ENCODE data around the gene NIT1.

Gene NIT1

GRCh38 chr1:161084597-161084988 is 33.3 kb upstream of the NIT1 start:
- no peak for DNase-seq

DNA sequence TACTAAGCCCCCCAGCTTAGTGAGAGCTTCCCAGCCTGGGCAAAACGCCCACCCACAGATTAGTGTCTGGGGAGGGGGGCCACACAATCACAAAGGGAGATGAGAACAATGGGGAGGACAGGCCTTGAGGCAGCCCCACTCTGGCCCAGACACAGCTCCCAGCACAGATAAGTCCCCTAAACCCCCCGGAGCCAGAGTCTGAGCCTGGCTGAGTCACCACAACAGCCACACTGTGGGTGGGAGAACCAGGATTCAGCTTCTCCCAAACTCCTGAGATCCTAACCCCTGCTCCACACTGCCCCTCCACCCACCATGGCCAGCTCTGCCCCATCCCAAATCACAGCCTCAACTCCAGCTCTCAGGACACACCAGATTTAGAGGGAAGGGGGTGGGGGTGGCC is 32.7 kb upstream of the NIT1 start:
- no peak for DNase-seq

- DNase-seq, result no peak
Measured at GRCh38 chr1:161086457-161086856, 31.4 kb upstream of the NIT1 start.

DNA sequence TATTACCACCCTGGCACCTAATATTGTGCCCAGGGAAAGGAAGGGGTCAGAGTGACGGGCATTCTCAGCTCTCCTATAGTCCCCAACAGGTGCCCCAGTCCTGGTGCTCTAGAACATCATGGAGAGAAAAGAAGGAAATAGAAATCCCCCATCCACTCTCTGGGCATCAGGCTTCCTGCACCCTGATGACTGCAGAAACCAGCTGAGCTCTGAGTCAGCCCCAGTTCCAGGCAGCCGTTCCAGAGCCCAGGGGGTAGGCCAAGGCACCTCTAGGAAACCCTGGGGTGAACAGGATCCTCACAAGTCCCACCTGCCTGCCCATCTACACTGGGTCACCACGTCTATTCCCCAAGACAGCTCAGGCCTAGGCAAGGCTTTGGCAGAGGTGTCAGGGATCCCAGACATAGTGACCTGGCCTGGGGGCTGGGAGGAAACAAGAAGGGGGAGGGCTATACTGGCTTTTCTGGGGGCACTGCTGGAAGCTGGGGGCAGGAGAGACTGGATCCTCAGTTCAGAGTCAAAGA is 29.3 kb upstream of the NIT1 start:
- no peak for DNase-seq

- DNase-seq, result no peak
Measured at GRCh38 chr1:161089251-161089924, 28.5 kb upstream of the NIT1 start, which contains the start of gene NECTIN4. Gene NECTIN4, minus strand, starts transcription at chr1:161089558. Its CDS starts 262 bp downstream, at chr1:161089296.

DNA sequence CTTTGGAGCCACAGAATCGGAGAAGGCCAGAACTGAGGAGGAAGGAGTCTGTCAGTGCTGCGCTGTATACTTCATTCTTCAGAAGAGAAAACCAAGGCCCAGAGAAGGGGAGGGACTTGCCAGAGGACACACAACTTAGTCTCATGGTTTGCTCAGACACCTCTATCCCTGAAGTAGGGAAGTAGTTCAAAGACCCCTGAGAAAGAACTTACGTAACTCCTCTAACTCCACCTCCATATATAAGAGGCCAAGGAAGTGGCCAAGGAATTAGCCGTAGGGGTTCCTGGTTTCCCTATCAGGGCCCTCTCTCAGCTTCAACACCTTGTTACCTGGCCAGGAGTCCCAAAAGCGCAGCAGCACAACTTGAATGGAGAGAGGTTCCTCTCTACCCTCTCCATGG is 28.0 kb upstream of the NIT1 start:
- DNase-seq, result no peak

DNA sequence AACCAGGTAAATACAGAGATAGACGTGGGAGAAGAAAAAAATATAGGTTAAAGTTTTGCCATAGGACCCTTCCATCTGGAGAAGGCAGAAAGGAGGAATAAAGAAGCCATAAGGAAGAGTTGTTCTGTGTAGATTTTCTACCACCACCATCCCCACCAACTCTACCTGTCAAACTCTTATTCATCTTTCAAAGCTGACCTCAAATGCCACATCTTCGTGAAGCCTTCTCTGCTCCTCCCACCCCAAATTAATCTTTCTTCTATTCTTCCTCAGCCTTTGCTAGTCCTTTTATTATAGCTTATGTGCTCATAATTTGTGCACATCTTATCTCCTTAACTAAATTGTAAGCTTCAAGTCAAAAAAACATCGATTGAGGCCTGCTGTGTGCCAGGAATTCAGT is 27.3 kb upstream of the NIT1 start:
- DNase-seq, result no peak

- DNase-seq, result no peak
Measured at GRCh38 chr1:161091093-161091492, 26.8 kb upstream of the NIT1 start.

DNA sequence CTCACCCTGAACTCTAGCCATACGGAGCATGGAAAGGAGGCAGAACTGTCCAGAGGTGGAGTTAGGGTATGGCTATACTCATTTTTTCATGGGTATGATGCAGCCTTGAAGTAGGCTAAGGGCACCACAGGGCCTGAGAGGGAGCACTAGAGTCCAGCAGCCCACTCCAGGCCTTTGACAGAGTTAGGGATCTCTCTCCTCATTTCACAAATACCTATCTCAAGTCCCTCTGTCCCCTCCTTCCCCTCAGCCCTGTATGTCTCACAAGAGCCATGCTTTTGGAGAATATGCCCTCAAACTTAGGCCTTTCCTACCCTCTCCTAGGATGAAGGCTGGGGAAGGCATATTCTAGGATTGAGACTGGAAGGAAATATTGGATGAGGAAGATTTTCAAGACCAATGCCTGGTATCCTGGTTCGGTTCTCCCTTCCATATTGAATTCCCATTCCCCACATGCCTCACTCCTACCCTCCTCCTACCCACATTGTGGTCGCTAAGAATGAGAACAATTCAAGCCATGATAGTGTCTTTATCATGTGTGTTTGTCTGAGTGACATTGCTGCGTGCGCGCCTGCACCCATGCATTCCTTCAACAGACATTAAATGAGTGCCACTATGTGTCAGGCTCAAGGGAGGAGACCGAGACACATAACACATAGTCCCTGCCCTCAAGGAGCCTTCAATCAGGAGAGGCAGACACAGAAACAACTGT is 26.0 kb upstream of the NIT1 start:
- DNase-seq, result no peak

DNA sequence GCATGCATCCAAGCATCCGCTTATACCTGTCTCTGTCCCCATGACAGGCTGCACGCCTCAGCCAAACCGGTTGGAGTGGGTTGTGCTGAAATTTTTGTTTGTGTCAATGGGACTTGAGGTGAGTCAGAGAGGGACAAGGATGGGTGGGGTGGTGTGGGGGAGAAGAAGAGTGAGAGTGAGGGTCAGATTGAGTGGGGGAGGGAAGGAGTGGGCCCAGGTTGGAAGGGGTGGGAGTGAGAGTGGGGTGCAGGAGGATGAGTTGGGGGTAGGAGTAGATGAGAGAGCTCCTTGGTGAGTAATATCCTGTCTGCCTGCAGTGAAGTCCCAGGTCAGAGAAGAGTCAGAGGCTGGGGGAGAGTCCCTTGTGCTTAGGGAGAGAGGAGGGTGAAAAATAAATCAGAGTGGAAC is 25.3 kb upstream of the NIT1 start:
- DNase-seq, result no peak

GRCh38 chr1:161094481-161094880 is 23.4 kb upstream of the NIT1 start:
- DNase-seq, result no peak

DNA sequence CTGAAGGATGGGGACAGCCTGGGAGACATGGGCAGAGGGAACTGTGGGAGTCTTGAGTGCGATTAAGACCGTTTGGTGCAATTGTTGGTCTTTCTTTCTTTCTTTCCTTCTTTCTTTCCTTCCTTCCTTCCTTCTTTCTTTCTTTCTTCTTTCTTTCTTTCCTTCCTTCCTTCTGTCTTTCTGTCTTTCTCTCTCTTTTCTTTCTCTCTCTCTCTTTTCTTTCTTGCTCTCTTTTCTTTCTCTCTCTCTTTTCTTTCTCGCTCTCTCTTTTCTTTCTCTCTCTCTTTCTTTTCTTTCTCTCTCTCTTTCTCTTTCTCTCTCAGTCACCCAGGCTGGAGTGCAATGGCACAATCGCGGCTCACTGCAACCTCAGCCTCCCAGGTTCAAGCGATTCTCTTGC is 22.7 kb upstream of the NIT1 start:
- no peak for DNase-seq

DNA sequence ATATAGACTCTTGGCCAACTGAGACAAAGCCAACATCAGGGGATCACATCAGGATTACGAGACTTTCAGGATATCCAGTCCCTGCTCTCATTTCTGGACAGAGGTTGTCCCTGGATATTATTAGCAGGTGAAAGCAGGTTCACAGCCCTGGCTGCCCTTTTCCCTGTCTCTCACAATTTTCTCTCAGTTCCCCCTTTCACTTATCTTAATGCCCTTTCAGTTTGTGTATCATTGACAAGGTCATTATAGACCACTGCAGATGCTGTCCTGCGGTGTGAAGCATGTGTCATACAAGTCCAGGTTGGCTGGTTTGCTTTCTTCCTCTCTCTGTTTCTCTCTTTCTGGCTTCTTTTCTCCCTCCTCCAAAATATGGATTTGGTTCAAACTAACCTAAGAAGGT is 21.9 kb upstream of the NIT1 start:
- DNase-seq, result no peak

GRCh38 chr1:161096530-161096929 is 21.4 kb upstream of the NIT1 start:
- no peak for DNase-seq

- DNase-seq, result no peak
Measured at GRCh38 chr1:161098210-161099068, 19.5 kb upstream of the NIT1 start, which contains the start of gene KLHDC9. Gene KLHDC9, plus strand, starts transcription at chr1:161098361. Its CDS starts 175 bp downstream, at chr1:161098536.

GRCh38 chr1:161099090-161099802 is 18.7 kb upstream of the NIT1 start:
- no peak for DNase-seq

DNA sequence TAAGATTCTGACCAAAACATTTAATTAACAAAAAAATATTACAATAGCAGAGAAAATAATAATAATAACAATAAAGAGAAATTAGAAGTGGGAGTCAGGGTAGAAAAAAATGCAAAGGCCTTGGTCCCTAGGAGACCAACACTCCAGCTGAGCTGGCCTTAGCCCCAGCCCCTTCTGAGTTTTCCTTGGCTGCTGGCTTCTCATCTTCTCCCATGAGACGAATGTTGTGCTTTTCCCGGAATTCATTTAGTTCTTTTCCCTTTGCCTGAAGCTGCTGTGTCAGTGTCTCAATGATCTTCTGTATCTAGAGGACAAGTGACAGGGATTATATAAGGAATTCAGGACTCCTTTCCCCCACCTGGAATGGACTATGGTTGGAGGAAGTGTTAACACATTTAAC is 17.3 kb upstream of the NIT1 start:
- DNase-seq, result no peak

- no peak for DNase-seq
Measured at GRCh38 chr1:161106431-161106830, 11.5 kb upstream of the NIT1 start.

DNA sequence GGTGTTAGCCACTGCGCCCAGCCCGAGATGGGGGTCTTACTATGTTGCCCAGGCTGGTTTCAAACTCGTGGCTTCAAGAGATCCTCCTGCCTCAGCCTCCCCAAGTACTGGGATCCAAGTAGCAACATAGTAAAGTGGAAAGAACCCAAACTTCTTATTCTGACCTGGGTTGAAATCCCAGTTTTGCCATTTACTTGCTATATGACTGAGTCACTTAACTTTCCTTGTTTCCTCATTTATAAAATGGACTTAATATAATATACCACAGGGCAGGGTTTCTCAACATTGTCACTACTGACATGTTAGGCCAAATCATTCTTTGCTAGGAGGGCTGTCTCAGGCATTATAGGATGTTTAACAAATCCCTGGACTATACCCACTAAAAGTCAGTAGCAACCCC is 6.8 kb upstream of the NIT1 start:
- DNase-seq, result no peak

DNA sequence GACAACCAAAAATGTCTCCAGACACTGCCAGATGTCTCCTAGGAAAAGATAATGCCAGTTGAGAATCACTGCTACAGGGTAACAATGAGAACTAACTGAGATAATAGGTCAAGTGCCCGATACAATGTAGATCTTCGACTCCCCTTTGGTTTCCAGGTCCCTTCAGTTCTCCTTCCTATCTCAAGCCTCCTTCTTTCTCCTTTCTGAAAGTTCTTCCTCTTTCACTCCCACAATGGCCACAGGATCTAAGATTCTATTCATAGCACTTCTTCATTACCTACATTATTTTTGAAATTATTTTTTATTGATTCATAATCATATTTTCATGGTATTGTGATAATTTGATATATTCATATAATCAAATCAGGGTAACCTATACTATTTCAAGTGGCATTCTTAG is 6.4 kb upstream of the NIT1 start:
- peak; percentile 11 for DNase-seq

- DNase-seq, result no peak
Measured at GRCh38 chr1:161113915-161114314, 4.0 kb upstream of the NIT1 start.

GRCh38 chr1:161114556-161114955 is 3.3 kb upstream of the NIT1 start:
- DNase-seq, result no peak
